Central memory CD4-positive, alpha-beta T cell (primary cell): ENCODE data around the gene FFAR1.

Experiments
- DNase-seq: peaks from one replicate; pipeline ENCODE4 v3.0.0; 2022
- total RNA-seq, 3 experiments: gene quantifications; one replicate each; lab custom pipeline; 2026; lab: John Stamatoyannopoulos, UW

The FFAR1 gene
- 0 to 0.19 (median 0) reads per million in 3 experiments for total RNA-seq

- DNase-seq: peak; percentile 71
Observed at GRCh38 chr19:35347171-35347929, at the start of gene FFAR1. FFAR1 (plus strand) TSS chr19:35347902; CDS start chr19:35351552, 3,650 bp downstream.

GRCh38 chr19:35297922-35298321 is 49.8 kb upstream of the FFAR1 start:
- DNase-seq: no peak

GRCh38 chr19:35298561-35298972 is 49.1 kb upstream of the FFAR1 start:
- DNase-seq: no peak

- no peak for DNase-seq
Observed at GRCh38 chr19:35299523-35300338, 48.0 kb upstream of the FFAR1 start.

GRCh38 chr19:35300339-35300649 is 47.4 kb upstream of the FFAR1 start:
- DNase-seq: no peak

- no peak for DNase-seq
Observed at GRCh38 chr19:35301961-35302360, 45.7 kb upstream of the FFAR1 start.

GRCh38 chr19:35302446-35302845 is 45.3 kb upstream of the FFAR1 start:
- no peak for DNase-seq

GRCh38 chr19:35303357-35303915 is 44.3 kb upstream of the FFAR1 start:
- DNase-seq: no peak

- no peak for DNase-seq
Observed at GRCh38 chr19:35304036-35304435, 43.7 kb upstream of the FFAR1 start.

- no peak for DNase-seq
Observed at GRCh38 chr19:35305181-35305580, 42.5 kb upstream of the FFAR1 start.

GRCh38 chr19:35306473-35307246 is 41.0 kb upstream of the FFAR1 start:
- DNase-seq: no peak

- DNase-seq: no peak
Observed at GRCh38 chr19:35307931-35308330, 39.8 kb upstream of the FFAR1 start.

GRCh38 chr19:35308910-35309309 is 38.8 kb upstream of the FFAR1 start:
- no peak for DNase-seq

GRCh38 chr19:35309481-35310279 is 38.0 kb upstream of the FFAR1 start:
- no peak for DNase-seq

- no peak for DNase-seq
Observed at GRCh38 chr19:35310331-35310730, 37.4 kb upstream of the FFAR1 start.

GRCh38 chr19:35310811-35311465 is 36.8 kb upstream of the FFAR1 start:
- DNase-seq: no peak

- no peak for DNase-seq
Observed at GRCh38 chr19:35311901-35312665, 35.6 kb upstream of the FFAR1 start.

- DNase-seq: no peak
Observed at GRCh38 chr19:35313587-35313986, 34.1 kb upstream of the FFAR1 start.

- DNase-seq: no peak
Observed at GRCh38 chr19:35314031-35314430, 33.7 kb upstream of the FFAR1 start.

- no peak for DNase-seq
Observed at GRCh38 chr19:35314858-35315470, 32.7 kb upstream of the FFAR1 start.
